ENCODE results near the gene GPRASP1.
A peak's percentile ranks its signal among the peaks of the same experiment; 100 is the strongest.

GPRASP1 gene, protein sequence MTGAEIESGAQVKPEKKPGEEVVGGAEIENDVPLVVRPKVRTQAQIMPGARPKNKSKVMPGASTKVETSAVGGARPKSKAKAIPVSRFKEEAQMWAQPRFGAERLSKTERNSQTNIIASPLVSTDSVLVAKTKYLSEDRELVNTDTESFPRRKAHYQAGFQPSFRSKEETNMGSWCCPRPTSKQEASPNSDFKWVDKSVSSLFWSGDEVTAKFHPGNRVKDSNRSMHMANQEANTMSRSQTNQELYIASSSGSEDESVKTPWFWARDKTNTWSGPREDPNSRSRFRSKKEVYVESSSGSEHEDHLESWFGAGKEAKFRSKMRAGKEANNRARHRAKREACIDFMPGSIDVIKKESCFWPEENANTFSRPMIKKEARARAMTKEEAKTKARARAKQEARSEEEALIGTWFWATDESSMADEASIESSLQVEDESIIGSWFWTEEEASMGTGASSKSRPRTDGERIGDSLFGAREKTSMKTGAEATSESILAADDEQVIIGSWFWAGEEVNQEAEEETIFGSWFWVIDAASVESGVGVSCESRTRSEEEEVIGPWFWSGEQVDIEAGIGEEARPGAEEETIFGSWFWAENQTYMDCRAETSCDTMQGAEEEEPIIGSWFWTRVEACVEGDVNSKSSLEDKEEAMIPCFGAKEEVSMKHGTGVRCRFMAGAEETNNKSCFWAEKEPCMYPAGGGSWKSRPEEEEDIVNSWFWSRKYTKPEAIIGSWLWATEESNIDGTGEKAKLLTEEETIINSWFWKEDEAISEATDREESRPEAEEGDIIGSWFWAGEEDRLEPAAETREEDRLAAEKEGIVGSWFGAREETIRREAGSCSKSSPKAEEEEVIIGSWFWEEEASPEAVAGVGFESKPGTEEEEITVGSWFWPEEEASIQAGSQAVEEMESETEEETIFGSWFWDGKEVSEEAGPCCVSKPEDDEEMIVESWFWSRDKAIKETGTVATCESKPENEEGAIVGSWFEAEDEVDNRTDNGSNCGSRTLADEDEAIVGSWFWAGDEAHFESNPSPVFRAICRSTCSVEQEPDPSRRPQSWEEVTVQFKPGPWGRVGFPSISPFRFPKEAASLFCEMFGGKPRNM (N-terminal part only)

GRCh38 chrX:102651242-102652011 is at the start of gene GPRASP1:
TSS of gene GPRASP1 (plus strand) at chrX:102651483. CDS start at chrX:102653914, 2,431 bp downstream.
- TF ChIP-seq, protein P1, sequence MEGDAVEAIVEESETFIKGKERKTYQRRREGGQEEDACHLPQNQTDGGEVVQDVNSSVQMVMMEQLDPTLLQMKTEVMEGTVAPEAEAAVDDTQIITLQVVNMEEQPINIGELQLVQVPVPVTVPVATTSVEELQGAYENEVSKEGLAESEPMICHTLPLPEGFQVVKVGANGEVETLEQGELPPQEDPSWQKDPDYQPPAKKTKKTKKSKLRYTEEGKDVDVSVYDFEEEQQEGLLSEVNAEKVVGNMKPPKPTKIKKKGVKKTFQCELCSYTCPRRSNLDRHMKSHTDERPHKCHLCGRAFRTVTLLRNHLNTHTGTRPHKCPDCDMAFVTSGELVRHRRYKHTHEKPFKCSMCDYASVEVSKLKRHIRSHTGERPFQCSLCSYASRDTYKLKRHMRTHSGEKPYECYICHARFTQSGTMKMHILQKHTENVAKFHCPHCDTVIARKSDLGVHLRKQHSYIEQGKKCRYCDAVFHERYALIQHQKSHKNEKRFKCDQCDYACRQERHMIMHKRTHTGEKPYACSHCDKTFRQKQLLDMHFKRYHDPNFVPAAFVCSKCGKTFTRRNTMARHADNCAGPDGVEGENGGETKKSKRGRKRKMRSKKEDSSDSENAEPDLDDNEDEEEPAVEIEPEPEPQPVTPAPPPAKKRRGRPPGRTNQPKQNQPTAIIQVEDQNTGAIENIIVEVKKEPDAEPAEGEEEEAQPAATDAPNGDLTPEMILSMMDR (conservative IDR thresholded peaks at IDR 0.05; ENCODE audit: low read depth, low read length) = no peak
- H3K4me3 ChIP-seq (ENCODE audit: low read length) = peak within 1 kb of the TSS; percentile 52
- no peak for DNase-seq (ENCODE audit: low read depth)

DNA sequence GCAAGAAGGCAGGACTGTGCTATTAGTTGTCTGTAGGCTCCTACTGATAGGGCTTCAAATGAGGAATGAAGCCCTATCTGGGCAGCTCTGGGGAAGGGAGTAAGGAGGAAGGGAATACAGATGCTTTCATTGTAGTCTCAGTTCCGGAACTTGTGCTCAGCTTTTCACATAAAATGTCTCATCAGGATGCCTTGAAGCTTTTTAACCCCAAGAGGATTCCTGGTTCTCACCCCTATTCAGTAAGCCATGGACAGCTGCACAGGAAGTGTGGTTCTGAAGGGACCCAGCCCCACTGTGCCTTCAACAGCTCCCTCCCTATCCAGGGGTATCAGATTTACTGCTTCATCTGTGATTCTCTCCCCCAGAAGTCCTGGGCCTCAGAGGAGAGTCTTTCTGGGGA is 47.0 kb upstream of the GPRASP1 start:
- no peak for DNase-seq (ENCODE audit: low read depth)
- H3K4me3 ChIP-seq (ENCODE audit: low read length) = no peak overlapping the region
- TF ChIP-seq, protein P1 (conservative IDR thresholded peaks at IDR 0.05; ENCODE audit: low read depth, low read length) = no peak

- TF ChIP-seq, protein P1 (conservative IDR thresholded peaks at IDR 0.05; ENCODE audit: low read depth, low read length) = no peak
- H3K4me3 ChIP-seq (ENCODE audit: low read length) = no peak overlapping the region
- DNase-seq (ENCODE audit: low read depth) = no peak
These were observed 45.2 kb upstream of the GPRASP1 start for GRCh38 chrX:102606115-102606514.

DNA sequence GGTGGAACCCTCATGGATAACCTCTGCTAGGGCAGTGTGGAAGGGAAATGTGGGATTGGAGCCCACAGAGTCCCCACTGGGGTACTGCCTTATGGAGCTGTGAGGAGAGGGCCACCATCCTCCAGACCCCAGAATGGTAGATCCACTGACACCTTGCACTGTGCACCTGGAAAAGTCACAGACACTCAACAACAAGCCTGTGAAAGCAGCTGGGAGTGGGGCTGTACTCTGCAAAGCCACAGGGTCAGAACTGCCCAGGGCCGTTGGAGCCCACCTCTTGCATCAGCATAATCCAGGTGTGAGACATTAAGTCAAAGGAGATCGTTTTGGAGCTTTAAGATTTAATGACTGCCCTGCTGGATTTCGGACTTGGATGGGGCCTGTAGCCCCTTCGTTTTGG is 40.4 kb upstream of the GPRASP1 start:
- no peak for DNase-seq (ENCODE audit: low read depth)
- TF ChIP-seq, protein P1 (conservative IDR thresholded peaks at IDR 0.05; ENCODE audit: low read depth, low read length) = no peak
- no peak overlapping the region for H3K4me3 ChIP-seq (ENCODE audit: low read length)

- H3K4me3 ChIP-seq (ENCODE audit: low read length) = no peak overlapping the region
- TF ChIP-seq, protein P1 (conservative IDR thresholded peaks at IDR 0.05; ENCODE audit: low read depth, low read length) = no peak
- no peak for DNase-seq (ENCODE audit: low read depth)
These were observed 27.2 kb upstream of the GPRASP1 start for GRCh38 chrX:102624105-102624504.

- TF ChIP-seq, protein P1 (conservative IDR thresholded peaks at IDR 0.05; ENCODE audit: low read depth, low read length) = no peak
- no peak overlapping the region for H3K4me3 ChIP-seq (ENCODE audit: low read length)
- DNase-seq (ENCODE audit: low read depth) = no peak
These were observed 23.6 kb upstream of the GPRASP1 start for GRCh38 chrX:102627640-102628039.

Data from retinal pigment epithelial cell (primary cell).